WTC11 (cell line): ENCODE data around the gene GGA2. TPM values are rescaled to one million over a fixed set of nuclear protein-coding genes. Genes with fewer than 3 reads are reported as not detected.

Experiments used
- ATAC-seq: fragments of 200-7000 bp; cut with Tn5 transposase; 2 replicates; pipeline ENCODE4 v1.10.0; 2021; ENCODE audit warnings: mild to moderate bottlenecking, moderate library complexity
- CTCF ChIA-PET: fragments of 300-600 bp; sonication (Branson Sonifier 250); formaldehyde crosslinking; loops from one replicate; lab custom pipeline; 2021; ENCODE audit warnings: antibody characterized with exemption; lab: Charles Lee
- POLR2A ChIA-PET: fragments of 350-600 bp; sonication (Branson Sonifier 250); formaldehyde crosslinking; loops from one replicate; lab custom pipeline; 2021; ENCODE audit warnings: antibody characterized with exemption; lab: Charles Lee
- DNase-seq: peaks from one replicate; pipeline ENCODE4 v3.0.0; 2021; ENCODE audit warnings: low spot score
- H3K27ac Mint-ChIP-seq: 2 replicates; pipeline ENCODE4 v1.8.0; 2021; ENCODE audit warnings: mixed read lengths
- H3K27me3 Mint-ChIP-seq: 2 replicates; pipeline ENCODE4 v1.8.0; 2021; ENCODE audit warnings: low read depth, mild to moderate bottlenecking, moderate library complexity, mixed read lengths
- H3K36me3 Mint-ChIP-seq: 2 replicates; pipeline ENCODE4 v1.8.0; 2021; ENCODE audit warnings: mixed read lengths
- H3K4me1 Mint-ChIP-seq: 2 replicates; pipeline ENCODE4 v1.8.0; 2022; ENCODE audit warnings: mixed read lengths
- H3K4me3 Mint-ChIP-seq: 2 replicates; pipeline ENCODE4 v1.8.0; 2021; ENCODE audit warnings: mild to moderate bottlenecking, moderate library complexity, mixed read lengths
- H3K9me3 Mint-ChIP-seq: 2 replicates; pipeline ENCODE4 v1.8.0; 2021; ENCODE audit warnings: mixed read lengths
- ELF4 ChIP-seq: sonication (generic); formaldehyde crosslinking; IDR thresholded peaks from 2 replicates; pipeline ENCODE4 v1.8.1; 2022; ENCODE audit warnings: low read depth, mild to moderate bottlenecking, moderate library complexity, missing genetic modification reagents
- FOXJ3 ChIP-seq: sonication (generic); formaldehyde crosslinking; IDR thresholded peaks from 2 replicates; pipeline ENCODE4 v1.9.0; 2021; ENCODE audit warnings: missing genetic modification reagents, mild to moderate bottlenecking, borderline replicate concordance
- ZNF232 ChIP-seq: sonication (generic); formaldehyde crosslinking; IDR thresholded peaks from 2 replicates; pipeline ENCODE4 v1.8.0; 2022; ENCODE audit warnings: mild to moderate bottlenecking, missing genetic modification reagents
- ZNF281 ChIP-seq: sonication (generic); formaldehyde crosslinking; IDR thresholded peaks from 2 replicates; pipeline ENCODE4 v1.8.0; 2023; ENCODE audit warnings: mild to moderate bottlenecking, missing genetic modification reagents
- total RNA-seq: library from RNA; stranded (reverse); gene quantifications from 3 replicates; pipeline ENCODE4 v1.2.3, GENCODE V29; 2021
- TF ChIP-seq, protein P1 (sequence below): sonication (generic); formaldehyde crosslinking; IDR thresholded peaks from 2 replicates; pipeline ENCODE4 v1.8.1; 2022; ENCODE audit warnings: low read depth, missing genetic modification reagents, borderline replicate concordance
- TF ChIP-seq, protein P2 (sequence below): sonication (generic); formaldehyde crosslinking; IDR thresholded peaks from 2 replicates; pipeline ENCODE4 v1.8.0; 2022; ENCODE audit warnings: missing genetic modification reagents
- TF ChIP-seq, protein P3 (sequence below): sonication (generic); formaldehyde crosslinking; IDR thresholded peaks from 2 replicates; pipeline ENCODE4 v1.8.1; 2023; ENCODE audit warnings: mild to moderate bottlenecking, missing genetic modification reagents, moderate library complexity
- TF ChIP-seq, protein P4 (sequence below): sonication (generic); formaldehyde crosslinking; IDR thresholded peaks from 2 replicates; pipeline ENCODE4 v1.8.1; 2023; ENCODE audit warnings: mild to moderate bottlenecking, moderate library complexity, missing genetic modification reagents
- TF ChIP-seq, protein P5 (sequence below): sonication (generic); formaldehyde crosslinking; conservative IDR thresholded peaks from 2 replicates; pipeline ENCODE4 v1.8.1; 2022; ENCODE audit warnings: mild to moderate bottlenecking, missing genetic modification reagents

Gene GGA2
- total RNA-seq, 1 experiment from 2014 or later: 107 TPM

DNA sequence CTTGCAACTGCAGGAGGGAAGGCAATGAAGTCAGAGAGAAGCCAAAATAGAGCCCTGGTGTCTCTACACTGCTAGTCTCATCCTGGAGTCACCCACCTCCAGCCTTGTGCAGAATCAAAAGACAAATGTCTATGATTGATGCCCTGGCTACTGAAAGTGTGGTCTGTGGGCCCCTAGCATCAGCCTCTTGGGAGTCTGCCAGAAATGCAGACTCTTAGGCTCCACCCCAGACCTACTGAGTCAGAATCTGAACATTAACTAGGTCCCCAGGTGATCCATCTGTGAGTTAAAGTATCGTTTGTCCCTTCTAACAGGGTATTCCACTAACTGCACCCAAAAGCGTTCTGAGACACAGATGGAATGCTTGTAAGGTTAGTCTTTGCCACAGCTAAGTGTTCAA is 25.6 kb upstream of the GGA2 start (continued):
- TF ChIP-seq ZNF281 (CRISPR knock-in tag): no peak

DNA sequence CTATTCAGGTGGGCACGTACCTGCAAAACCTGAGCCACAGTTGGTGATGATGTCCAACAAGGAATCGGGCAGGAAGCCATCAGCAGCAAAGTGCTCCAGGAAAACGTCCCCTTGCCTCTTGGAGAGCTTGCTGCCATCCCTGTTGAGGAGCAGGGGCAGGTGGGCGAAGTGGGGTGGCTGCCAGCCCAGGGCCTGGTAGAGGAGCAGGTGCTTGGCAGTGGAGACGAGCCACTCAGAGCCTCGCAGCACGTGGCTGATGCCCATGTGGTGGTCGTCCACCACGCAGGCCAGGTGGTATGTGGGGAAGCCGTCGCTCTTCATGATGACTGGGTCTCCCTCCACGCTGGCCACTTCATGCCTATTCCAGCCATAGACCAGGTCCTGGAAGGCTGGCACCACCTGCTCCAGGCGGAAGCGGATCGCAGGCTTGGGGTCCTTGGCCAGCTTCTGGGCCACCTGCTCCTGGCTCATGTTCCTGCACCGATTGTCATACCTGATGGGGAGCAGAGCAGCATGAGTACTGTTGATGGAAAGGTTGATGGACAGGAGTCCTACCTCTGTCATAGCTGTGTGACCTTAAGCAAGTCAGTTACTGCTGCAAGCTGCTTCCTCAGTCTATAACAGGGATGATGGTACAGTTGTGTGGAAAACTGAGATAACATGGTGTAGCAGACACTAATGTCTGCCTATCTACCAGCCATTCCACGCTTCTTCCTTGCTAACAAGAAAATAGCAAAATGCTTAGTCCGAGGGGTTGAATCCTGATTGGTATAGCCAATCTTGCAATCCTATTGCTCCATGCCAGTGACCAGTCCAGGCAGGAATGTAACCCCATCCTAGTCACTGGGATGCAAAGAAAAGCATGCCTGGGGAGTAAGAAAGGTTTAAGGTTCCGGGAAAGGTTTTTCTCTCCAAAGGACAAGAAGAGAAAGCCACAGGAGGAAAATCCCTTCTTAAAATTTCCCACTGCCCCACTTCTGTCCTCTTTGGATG is 24.9 kb upstream of the GGA2 start:
- no peak for DNase-seq
- no peak for TF ChIP-seq FOXJ3 (CRISPR knock-in tag)
- TF ChIP-seq ELF4 (CRISPR knock-in tag): no peak
- no peak for TF ChIP-seq ZNF232
- TF ChIP-seq, protein P1, sequence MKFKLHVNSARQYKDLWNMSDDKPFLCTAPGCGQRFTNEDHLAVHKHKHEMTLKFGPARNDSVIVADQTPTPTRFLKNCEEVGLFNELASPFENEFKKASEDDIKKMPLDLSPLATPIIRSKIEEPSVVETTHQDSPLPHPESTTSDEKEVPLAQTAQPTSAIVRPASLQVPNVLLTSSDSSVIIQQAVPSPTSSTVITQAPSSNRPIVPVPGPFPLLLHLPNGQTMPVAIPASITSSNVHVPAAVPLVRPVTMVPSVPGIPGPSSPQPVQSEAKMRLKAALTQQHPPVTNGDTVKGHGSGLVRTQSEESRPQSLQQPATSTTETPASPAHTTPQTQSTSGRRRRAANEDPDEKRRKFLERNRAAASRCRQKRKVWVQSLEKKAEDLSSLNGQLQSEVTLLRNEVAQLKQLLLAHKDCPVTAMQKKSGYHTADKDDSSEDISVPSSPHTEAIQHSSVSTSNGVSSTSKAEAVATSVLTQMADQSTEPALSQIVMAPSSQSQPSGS: no peak
- TF ChIP-seq, protein P2, sequence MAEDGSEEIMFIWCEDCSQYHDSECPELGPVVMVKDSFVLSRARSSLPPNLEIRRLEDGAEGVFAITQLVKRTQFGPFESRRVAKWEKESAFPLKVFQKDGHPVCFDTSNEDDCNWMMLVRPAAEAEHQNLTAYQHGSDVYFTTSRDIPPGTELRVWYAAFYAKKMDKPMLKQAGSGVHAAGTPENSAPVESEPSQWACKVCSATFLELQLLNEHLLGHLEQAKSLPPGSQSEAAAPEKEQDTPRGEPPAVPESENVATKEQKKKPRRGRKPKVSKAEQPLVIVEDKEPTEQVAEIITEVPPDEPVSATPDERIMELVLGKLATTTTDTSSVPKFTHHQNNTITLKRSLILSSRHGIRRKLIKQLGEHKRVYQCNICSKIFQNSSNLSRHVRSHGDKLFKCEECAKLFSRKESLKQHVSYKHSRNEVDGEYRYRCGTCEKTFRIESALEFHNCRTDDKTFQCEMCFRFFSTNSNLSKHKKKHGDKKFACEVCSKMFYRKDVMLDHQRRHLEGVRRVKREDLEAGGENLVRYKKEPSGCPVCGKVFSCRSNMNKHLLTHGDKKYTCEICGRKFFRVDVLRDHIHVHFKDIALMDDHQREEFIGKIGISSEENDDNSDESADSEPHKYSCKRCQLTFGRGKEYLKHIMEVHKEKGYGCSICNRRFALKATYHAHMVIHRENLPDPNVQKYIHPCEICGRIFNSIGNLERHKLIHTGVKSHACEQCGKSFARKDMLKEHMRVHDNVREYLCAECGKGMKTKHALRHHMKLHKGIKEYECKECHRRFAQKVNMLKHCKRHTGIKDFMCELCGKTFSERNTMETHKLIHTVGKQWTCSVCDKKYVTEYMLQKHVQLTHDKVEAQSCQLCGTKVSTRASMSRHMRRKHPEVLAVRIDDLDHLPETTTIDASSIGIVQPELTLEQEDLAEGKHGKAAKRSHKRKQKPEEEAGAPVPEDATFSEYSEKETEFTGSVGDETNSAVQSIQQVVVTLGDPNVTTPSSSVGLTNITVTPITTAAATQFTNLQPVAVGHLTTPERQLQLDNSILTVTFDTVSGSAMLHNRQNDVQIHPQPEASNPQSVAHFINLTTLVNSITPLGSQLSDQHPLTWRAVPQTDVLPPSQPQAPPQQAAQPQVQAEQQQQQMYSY: no peak
- TF ChIP-seq, protein P3, sequence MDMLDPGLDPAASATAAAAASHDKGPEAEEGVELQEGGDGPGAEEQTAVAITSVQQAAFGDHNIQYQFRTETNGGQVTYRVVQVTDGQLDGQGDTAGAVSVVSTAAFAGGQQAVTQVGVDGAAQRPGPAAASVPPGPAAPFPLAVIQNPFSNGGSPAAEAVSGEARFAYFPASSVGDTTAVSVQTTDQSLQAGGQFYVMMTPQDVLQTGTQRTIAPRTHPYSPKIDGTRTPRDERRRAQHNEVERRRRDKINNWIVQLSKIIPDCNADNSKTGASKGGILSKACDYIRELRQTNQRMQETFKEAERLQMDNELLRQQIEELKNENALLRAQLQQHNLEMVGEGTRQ (CRISPR knock-in tag): no peak
- TF ChIP-seq, all 79 proteins: peak for 0
- H3K36me3 Mint-ChIP-seq: peaks cover 55% of the 10 kb centered on the region
- ATAC-seq: no peak
- no peaks in the 10 kb centered on the region for H3K27me3 Mint-ChIP-seq
- no peaks in the 10 kb centered on the region for H3K4me1 Mint-ChIP-seq
- H3K27ac Mint-ChIP-seq: no peak overlapping the region
- ChIA-PET CTCF (no interaction called here), POLR2A (no interaction called here)
- H3K9me3 Mint-ChIP-seq: no peaks in the 10 kb centered on the region
- no peak overlapping the region for H3K4me3 Mint-ChIP-seq

DNA sequence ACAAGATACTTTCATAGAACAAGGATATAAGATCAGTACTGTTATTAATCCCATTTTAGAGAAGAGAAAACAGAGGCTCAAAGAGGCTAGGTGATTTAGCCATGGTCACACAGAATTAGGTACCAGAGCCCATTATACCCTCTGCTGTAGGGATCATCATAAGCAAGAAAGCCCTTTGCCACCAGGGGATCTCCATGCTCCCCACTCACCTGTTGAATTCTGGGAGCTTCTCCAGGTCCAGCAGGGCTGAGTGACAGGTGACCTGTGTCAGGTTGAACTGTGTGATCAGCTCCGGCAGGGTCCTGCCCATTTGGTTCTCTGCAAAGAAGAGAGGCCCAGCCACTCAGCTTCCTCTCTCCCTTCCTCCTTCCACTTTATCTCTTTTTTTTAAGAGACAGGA is 22.2 kb upstream of the GGA2 start:
- ATAC-seq (no peak), DNase-seq (no peak)
- Mint-ChIP-seq H3K4me1 (no peaks in the 10 kb centered on the region), H3K4me3 (no peak overlapping the region), H3K9me3 (no peaks in the 10 kb centered on the region), H3K27me3 (no peaks in the 10 kb centered on the region), H3K36me3 (peaks cover 65% of the 10 kb centered on the region), H3K27ac (no peak overlapping the region)
- ChIA-PET CTCF (no interaction called here), POLR2A (no interaction called here)
- TF ChIP-seq, protein P4, sequence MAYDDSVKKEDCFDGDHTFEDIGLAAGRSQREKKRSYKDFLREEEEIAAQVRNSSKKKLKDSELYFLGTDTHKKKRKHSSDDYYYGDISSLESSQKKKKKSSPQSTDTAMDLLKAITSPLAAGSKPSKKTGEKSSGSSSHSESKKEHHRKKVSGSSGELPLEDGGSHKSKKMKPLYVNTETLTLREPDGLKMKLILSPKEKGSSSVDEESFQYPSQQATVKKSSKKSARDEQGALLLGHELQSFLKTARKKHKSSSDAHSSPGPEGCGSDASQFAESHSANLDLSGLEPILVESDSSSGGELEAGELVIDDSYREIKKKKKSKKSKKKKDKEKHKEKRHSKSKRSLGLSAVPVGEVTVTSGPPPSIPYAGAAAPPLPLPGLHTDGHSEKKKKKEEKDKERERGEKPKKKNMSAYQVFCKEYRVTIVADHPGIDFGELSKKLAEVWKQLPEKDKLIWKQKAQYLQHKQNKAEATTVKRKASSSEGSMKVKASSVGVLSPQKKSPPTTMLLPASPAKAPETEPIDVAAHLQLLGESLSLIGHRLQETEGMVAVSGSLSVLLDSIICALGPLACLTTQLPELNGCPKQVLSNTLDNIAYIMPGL (CRISPR knock-in tag): no peak
- TF ChIP-seq, protein P5, sequence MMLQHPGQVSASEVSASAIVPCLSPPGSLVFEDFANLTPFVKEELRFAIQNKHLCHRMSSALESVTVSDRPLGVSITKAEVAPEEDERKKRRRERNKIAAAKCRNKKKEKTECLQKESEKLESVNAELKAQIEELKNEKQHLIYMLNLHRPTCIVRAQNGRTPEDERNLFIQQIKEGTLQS: no peak
